ENCODE results near the gene TUBB8. TPM values are rescaled to one million over a fixed set of nuclear protein-coding genes. Genes with fewer than 3 reads are reported as not detected.
"Not testable (repeated sequence)": the region's sequence is repeated elsewhere in the genome, so short reads cannot be mapped to it uniquely, and the experiment has no call there.

The TUBB8 gene
- total RNA-seq = not detected

DNA sequence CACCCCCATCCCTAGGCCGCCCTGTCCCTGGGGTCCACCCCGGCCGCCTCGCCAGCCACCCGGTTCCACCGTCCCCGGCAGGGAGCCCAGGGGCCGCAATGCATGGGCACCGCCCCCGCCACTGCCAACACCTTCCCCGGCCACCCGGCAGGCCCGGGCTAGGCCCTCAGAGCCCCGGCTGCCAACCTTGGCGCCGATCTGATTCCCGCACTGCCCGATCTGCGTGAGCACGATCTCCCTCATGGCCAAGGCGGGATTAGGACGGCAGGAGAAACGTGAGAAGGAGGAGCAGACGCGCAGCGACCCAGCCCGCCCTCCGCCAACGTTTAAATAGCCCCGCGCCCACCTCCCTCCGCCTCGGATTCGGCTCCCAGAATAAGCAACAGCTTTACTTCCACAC is at the start of gene TUBB8:
TUBB8 (minus strand) TSS at position 301 of the 400 bp plus-strand sequence; CDS start at position 243, 58 bp downstream.
- POLR2A ChIA-PET = no interaction called here
- CTCF ChIA-PET = no interaction called here

- ChIA-PET CTCF (no interaction called here), POLR2A (no interaction called here)
These were observed 47.4 kb upstream of the TUBB8 start for GRCh38 chr10:96466-96865.

- ChIA-PET POLR2A (no interaction called here), CTCF (no interaction called here)
These were observed 46.4 kb upstream of the TUBB8 start for GRCh38 chr10:95356-96115.

DNA sequence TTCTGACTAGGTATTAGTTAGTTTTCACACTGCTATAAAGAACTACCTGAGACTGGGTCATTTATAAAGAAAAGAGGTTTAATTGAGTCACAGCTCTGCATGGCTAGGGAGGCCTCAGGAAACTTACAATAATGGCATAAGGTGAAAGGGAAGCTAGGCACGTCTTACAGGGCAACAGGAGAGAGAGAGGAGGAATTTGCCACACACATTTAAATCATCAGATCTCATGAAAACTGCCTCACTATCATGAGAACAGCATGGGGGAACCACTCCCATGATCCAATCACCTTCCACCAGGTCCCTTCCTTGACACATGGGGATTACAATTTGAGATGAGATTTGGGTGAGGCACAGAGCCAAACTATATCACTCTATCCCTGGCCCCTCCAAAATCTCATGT is 45.5 kb upstream of the TUBB8 start:
- CTCF ChIA-PET = no interaction called here
- POLR2A ChIA-PET = no interaction called here

DNA sequence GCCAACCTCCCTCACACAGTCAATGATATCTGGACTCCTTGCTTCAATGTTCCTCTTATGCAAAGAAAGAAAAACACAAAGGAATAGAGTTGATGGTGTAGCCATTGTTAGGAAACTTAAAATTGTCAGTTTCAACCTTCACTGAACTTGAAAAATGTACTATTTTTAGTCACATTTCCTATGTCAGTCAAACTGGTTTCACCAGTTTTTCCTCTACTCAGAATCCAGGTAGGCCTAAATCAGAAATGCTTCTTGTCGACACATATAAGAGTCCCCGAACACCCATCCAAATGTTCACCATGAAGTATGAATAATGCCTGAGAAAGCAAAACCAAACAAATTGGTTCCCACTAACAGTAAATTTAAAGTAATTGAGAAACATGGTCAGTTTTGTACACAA is 43.8 kb upstream of the TUBB8 start:
- ChIA-PET POLR2A (no interaction called here), CTCF (no interaction called here)

DNA sequence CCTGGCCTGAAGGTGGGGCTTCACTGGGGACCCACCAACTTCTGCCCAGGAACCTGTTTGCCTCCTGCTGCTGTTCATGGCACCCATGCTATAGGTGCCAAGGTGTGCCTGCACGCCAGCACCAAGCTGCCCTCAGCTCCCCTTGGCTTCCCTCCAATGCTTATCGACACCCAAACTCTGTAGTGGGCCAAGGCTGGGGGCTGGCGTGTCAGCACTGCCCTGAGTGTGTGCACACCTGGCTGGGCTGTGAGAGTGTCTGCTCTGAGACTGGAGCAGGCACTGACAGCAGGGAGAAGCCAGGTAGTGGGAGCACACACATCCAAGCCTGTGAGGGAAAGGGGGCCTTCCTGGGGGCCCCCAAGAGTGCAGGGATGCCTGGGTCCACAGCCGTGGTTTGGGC is 43.1 kb upstream of the TUBB8 start:
- ChIA-PET POLR2A (no interaction called here), CTCF (no interaction called here)

DNA sequence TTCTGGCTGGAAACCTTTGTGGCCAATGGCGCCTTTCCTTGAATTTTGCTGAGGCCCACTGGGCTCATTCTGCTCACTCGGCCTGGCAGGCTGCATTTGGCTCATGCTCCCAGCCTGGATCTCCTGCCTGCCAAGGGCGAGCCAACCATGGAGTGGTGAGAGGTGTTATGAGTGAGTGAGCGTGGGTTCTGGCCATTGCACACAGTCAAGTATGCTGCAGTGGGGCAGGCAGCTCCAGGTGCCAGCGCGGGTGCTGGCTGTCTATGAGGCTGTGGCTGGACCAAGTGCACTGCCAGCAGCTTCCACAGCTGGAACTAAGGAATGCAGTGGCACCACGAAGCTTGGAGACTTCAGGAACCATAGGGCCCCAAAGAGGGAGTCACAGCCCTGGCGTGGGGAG is 42.2 kb upstream of the TUBB8 start:
- ChIA-PET CTCF (no interaction called here), POLR2A (no interaction called here)

DNA sequence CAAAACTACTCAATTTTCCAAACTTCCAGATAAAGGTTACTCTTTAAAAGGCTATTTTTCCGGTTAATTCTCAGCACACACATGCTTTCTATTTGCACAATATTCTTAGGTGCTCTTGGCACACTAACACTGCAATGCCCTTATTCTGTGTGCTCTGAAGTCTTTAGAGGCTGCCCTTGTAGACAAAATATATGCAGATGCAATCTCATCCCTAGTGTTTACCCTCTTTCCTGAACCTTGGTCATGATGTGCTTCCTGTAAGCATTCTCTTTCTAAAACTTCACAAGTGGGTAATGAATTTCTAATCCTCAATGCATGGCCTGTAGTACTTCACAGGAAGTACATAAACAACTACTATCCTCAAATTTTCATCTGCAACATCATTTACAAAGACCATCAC is 41.1 kb upstream of the TUBB8 start:
- CTCF ChIA-PET = no interaction called here
- POLR2A ChIA-PET = no interaction called here

DNA sequence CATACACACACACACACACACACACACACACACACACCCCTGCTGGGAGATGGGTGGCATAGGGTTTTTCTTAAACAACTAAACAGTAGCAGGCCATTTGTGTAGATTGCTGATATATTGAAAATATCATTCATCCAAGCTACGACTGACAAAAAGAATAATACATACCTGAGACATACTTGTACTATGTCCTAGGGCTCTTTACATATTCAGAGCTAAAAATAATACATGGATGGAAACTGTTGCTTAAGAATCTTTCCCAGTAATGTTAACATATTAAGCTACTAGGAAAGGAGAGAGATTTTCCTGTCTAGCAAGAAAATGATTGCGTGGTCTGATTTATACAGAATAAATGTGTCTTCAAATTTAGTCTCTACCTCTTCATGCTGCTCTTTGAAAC is 40.2 kb upstream of the TUBB8 start:
- POLR2A ChIA-PET = no interaction called here
- CTCF ChIA-PET = no interaction called here

- ChIA-PET CTCF (no interaction called here), POLR2A (no interaction called here)
These were observed 39.2 kb upstream of the TUBB8 start for GRCh38 chr10:88253-88652.

DNA sequence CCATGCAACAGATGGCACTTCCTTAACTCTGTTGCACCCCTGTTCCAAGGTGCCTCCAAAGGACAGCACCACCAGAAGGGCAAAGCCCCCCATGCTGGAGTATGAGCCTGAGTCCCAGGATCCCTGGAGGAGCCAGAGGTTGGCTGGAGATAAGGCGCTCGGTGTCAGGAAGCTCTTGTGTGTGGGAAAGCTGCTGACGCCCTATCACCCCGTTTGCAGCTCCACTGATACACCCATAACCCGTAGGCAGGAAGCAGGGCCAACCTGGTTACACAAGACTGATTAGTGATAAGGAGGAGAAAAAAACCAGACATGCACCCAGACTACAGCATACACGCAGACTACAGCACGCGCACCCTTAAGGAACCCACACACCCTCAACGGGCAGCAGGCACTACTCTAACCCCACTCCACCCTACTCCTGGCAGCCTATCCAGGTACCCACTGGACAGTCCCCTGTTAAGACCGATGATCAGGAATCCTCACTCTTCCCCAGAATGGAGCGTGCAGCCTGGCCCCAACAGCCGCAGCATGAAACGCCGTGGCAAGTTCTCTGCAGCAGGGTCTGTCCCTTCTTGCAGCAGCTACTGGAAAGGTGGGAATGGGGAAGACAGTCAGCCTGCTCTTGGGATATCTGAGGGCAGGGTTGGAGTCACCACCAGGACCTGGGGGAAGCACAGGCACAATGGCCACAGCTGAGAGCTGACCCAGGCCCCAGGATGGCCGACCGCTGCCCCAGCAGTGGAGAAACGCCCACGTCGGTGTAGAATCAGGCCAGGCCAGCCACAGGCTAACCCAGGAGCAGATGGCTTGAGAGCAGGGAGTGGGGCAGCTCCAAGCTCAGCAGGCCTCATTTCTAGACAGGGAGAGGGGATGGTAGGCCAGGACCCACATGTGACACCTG is 38.3 kb upstream of the TUBB8 start:
- ChIA-PET POLR2A (no interaction called here), CTCF (no interaction called here)

- ChIA-PET CTCF (interaction anchor here (1.5 kb wide), 1 partner anchor 10 kb away, joined by 3 read pairs; no protein-coding TSS in a partner anchor), POLR2A (no interaction called here)
These were observed 36.9 kb upstream of the TUBB8 start for GRCh38 chr10:86031-86430.

- POLR2A ChIA-PET = no interaction called here
- CTCF ChIA-PET = interaction anchor here (1.5 kb wide), 1 partner anchor 9 kb away, joined by 3 read pairs; no protein-coding TSS in a partner anchor
These were observed 35.9 kb upstream of the TUBB8 start for GRCh38 chr10:85044-85443.

DNA sequence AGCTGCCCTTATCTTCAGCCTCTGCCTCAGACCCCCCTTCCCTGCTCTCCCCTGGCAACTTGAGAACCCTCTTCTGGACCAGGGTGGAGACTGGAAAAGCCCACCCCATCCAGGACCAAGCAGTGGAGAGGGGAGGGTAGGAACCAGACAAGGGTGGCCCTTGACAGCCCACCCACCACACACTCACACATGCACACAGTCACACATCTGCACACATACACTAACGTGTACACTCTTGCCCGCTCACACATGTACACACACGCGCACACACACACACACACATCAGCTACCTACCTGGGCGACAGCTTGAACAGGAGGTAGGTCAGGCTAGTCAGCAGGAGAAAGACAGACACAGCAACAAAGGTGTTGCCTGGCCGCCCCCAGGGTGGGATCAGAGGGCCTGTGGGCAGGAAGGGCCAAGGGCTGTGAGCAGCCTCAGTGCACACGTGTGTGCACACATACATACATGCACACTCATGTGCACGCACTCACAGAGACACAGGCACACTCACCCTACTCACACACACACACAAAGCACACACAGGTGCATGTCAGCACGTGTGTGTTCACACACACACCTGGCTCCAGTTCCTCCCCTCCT is 34.9 kb upstream of the TUBB8 start:
- ChIA-PET CTCF (no interaction called here), POLR2A (no interaction called here)

DNA sequence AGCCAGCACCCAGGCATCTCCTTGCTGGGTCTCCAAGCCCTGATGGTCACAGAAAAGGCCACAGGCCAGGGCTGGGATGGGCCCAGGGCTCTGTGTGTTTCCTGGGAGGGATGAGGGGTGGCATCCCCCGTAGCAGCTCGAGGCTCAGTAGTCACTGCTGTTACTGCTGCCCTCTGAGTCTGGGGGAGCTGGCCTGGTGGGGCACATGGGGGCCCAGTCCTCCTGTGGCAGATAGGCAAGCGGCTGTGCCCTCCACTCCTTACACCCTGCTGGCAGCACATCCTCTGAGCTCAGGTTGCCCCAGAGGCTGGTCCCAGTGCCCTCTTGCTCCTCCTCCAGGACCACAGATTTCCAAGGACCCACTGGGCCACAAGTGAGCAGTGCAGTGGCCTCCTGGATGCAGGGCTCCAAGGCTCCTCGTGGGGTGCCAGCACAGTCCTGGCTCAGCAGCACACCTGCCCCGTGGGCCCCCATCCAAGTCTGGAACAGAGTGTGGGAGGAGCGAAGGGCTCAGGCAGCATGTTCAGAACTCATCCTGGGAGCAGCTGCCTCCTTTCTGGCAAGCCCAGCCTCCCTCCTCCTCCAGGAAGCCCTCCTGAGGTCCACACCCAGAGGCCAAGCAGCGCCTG is 31.5 kb upstream of the TUBB8 start:
- CTCF ChIA-PET = interaction anchor here (1.0 kb wide), 1 partner anchor 63 kb away, joined by 3 read pairs; no protein-coding TSS in a partner anchor
- POLR2A ChIA-PET = no interaction called here

- CTCF ChIA-PET = interaction anchor here (1.0 kb wide), 1 partner anchor 64 kb away, joined by 3 read pairs; no protein-coding TSS in a partner anchor
These were observed 30.6 kb upstream of the TUBB8 start for GRCh38 chr10:79532-80215.

GRCh38 chr10:78556-78955 is 29.5 kb upstream of the TUBB8 start:
- ChIA-PET POLR2A (no interaction called here), CTCF (no interaction called here)

More at GRCh38 chr10:79532-80215, 30.6 kb upstream of the TUBB8 start:
- POLR2A ChIA-PET = no interaction called here

- CTCF ChIA-PET, POLR2A ChIA-PET: not testable (repeated sequence)
These were observed 25.1 kb upstream of the TUBB8 start for GRCh38 chr10:74266-74621.

DNA sequence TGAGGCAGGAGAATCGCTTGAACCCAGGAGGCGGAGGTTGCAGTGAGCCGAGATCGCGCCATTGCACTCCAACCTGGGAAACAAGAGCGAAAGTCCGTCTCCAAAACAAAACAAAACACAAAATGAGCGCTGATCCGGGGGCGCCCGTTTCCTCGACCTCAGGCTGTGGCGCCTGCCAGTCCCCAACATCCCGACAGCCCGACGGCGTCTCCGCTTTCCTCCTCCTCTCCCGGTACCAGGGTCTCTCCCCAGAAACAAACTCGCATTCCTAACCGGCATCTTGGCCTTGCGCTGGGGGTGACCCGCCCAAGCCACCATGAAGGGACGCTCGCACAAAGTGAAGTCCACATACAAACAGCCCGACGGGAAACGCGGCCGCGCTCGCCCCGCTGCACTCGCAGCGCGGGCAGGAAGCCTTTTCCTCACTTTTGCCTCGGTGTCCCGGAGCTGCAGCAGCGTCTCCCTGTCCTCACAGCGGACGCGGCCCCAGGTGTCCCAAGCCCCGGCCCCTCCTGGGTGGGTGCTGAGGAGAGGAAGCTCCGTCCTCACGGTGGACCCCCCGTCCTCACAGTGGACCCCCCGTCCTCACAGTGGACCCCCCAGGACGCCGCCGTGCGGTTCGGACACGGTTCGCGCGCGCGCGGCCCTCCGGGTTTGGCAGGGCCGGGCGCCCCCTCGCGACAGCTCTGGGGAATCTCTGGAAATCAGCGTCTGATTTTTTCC is 24.6 kb upstream of the TUBB8 start:
- POLR2A ChIA-PET, CTCF ChIA-PET: not testable (repeated sequence)
